Activated T-cell treated with anti-CD3 and anti-CD28 coated beads, Interleukin-2, amount 50 U/mL, for 24 hours (primary cell): ENCODE measurements around the gene MAP4K2.

Source experiments
- DNase-seq: peaks from one replicate; pipeline ENCODE4 v3.0.0-alpha.2; 2020
- H3K27ac Mint-ChIP-seq: 2 replicates; pipeline ENCODE4 v1.8.0; 2020; ENCODE audit warnings: mild to moderate bottlenecking, mixed read lengths
- H3K27me3 Mint-ChIP-seq: 2 replicates; pipeline ENCODE4 v1.8.0; 2020; ENCODE audit warnings: mixed read lengths
- H3K36me3 Mint-ChIP-seq: 2 replicates; pipeline ENCODE4 v1.8.0; 2020; ENCODE audit warnings: low read depth, mixed read lengths
- H3K4me1 Mint-ChIP-seq: 2 replicates; pipeline ENCODE4 v1.8.0; 2020; ENCODE audit warnings: low read depth, mixed read lengths
- H3K4me3 Mint-ChIP-seq: 2 replicates; pipeline ENCODE4 v1.8.0; 2020; ENCODE audit warnings: mild to moderate bottlenecking, moderate library complexity, mixed read lengths
- H3K9me3 Mint-ChIP-seq: 2 replicates; pipeline ENCODE4 v1.8.0; 2020; ENCODE audit warnings: mixed read lengths

The MAP4K2 gene

DNA sequence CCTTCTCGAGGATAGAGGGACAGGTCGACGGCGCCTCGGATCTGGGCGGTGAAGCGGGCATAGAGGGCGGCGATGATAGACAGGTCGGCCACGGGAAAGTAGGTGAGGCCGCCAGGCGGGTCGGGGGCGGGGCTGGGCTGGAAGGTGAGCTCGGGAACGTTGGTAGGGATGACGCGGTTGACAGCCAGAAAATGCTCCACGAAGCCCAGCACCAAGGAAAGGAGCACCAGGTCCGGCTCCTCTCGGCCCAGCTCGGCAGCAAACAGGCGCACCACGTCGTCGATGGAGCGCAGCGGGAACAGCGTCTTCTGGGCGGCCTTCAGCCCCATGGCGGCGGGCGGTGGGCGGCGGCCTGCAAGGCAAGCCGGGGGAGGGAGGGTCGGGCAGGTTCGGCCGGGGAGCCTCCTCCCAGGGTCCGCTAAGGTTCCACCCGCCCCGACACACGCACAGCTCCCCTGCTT is 6.8 kb upstream of the MAP4K2 start:
- Mint-ChIP-seq H3K27me3 (no peaks in the 10 kb centered on the region), H3K27ac (peak overlapping the region; percentile 95), H3K9me3 (no peaks in the 10 kb centered on the region), H3K4me3 (peak overlapping the region; percentile 96), H3K4me1 (peaks cover 35% of the 10 kb centered on the region), H3K36me3 (peaks cover 50% of the 10 kb centered on the region)
- no peak for DNase-seq

DNA sequence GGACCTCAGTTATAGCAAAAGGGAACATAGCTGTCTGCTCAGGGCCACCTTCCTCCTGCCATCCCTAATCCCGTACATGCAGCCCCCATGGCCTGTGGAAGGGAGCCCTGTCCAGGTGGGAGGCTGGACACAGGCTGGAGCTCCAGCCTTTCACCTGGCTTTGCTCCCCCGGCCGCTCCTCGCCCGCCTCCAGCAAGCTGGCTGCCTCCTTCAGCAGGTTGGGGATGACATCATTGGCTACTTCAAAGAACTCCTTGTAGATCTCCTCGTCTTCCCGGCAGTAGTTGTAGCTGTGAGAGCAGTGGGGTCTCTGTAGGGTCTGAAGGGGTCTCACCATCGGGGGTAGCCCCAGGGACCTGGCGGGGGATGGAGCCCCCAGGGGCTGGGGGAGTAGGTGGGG is 2.5 kb upstream of the MAP4K2 start:
- H3K9me3 Mint-ChIP-seq: no peaks in the 10 kb centered on the region
- H3K4me3 Mint-ChIP-seq: no peak overlapping the region
- no peak for DNase-seq
- H3K27me3 Mint-ChIP-seq: no peaks in the 10 kb centered on the region
- no peak overlapping the region for H3K27ac Mint-ChIP-seq
- peaks cover 80% of the 10 kb centered on the region for H3K36me3 Mint-ChIP-seq
- peaks cover 57% of the 10 kb centered on the region for H3K4me1 Mint-ChIP-seq

DNA sequence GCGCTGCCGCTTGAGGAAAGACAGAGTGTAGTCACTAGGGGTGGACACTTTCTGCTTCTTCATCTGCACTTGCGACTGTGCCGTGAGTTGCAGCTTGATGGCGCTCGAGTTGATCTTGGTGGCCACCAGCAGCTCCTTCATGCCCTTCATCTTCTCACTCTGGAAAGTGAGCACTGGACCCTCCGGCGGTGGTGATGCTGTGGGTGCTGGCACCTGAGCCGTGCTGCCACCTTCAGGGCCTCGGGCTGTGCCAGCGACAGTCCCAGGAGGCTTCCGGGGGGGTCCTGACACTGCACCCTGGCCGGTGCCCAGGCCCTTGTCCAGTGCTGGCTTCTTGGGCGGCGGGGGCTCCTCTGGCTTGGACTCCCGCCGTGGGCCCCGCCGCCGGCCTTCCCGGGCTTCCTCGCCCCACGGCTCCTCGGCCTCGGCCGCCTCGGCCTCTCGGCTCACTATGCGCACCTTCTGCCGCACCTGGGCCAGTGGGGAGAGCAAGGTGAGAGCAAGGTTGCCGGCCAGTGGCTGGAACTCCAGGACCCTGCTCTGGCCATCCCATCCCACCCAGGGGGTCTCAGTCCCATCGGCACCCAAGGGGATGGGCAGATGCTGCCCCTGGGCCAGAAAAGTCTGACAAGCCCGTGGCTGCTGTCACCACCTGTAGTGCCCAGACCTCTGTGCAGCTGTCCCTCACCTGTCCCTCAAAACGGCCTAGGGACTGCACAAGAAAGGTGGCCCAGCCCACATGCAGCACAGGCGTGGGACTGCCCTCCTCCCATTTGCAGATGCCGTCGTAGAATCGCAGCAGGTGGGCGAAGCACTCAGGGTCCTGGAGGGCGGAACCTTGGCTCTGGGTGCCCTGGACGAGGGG is 1.6 kb upstream of the MAP4K2 start:
- no peaks in the 10 kb centered on the region for H3K9me3 Mint-ChIP-seq
- H3K4me1 Mint-ChIP-seq: peaks cover 52% of the 10 kb centered on the region
- DNase-seq: no peak
- H3K36me3 Mint-ChIP-seq: peaks cover 80% of the 10 kb centered on the region
- H3K27me3 Mint-ChIP-seq: no peaks in the 10 kb centered on the region
- H3K4me3 Mint-ChIP-seq: peak overlapping the region; percentile 85
- H3K27ac Mint-ChIP-seq: no peak overlapping the region

DNA sequence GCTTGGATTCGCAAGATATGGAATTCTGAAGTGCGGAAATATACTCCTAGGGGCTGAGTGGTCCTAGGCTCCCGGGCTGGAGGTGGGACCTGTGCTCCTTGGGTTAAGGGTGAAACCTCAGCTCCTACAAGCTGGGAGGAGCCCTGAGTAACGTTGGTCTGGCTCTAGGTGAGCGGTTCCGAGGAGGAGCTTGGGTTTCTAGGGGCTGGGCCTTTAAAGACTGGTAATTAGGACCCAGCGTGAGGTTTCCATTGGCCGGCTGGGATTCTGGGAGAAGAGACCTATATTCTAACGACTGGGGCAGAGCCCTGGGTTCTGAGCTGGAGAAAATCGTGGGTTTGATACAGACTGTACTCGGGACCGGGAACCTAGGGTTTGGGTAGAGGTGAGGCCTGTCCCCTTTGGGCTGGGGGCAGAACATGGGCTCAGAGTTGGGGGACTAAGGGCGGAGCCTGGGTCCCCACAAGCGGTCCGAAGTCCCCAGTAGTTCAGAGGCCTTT is 882 bp upstream of the MAP4K2 start:
- Mint-ChIP-seq H3K27me3 (no peaks in the 10 kb centered on the region), H3K4me1 (peaks cover 47% of the 10 kb centered on the region), H3K27ac (peak overlapping the region; percentile 95), H3K9me3 (no peaks in the 10 kb centered on the region), H3K36me3 (peaks cover 80% of the 10 kb centered on the region), H3K4me3 (peak overlapping the region; percentile 85)
- no peak for DNase-seq

DNA sequence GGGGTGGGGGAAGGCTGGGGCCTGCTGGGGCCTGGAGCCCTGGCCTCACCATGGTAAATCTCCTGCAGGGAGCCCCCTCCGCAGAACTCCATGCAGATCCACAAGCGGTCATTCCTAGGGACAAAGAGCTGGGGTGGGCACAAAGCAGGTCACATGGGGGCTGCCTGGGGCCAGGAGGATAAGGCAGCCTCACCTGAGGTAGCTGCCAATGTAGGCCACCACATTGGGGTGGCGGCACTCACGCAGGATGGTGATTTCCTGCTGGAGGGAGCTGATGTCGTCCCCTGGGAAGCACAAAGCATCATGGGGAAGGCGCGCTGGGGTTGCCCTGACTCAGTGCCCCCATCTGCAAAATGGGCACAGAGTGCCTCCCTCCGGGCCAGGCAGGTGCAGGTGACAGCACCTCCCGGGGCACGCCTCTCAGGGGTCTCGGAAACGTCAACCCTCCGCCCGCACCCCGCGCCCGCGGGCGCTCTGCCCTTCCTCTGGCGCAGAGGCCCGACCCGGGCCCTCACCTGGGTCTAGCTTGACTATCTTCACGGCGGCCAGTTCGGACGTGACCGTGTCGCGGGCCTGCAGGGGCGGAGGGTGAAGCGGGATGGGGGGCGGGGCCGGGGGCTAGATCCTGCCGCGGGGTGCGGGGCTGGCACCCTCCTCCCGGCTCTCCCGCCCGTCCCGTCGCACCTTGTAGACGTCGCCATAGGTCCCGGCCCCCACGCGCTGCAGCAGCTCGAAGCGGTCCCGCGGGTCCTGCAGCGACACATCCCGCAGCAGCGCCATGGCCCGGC is 450 bp downstream of the MAP4K2 start:
- H3K9me3 Mint-ChIP-seq: no peaks in the 10 kb centered on the region
- H3K4me3 Mint-ChIP-seq: peak overlapping the region; percentile 83
- no peak for DNase-seq
- peaks cover 80% of the 10 kb centered on the region for H3K36me3 Mint-ChIP-seq
- H3K4me1 Mint-ChIP-seq: peaks cover 41% of the 10 kb centered on the region
- H3K27me3 Mint-ChIP-seq: no peaks in the 10 kb centered on the region
- peak overlapping the region; percentile 86 for H3K27ac Mint-ChIP-seq

DNA sequence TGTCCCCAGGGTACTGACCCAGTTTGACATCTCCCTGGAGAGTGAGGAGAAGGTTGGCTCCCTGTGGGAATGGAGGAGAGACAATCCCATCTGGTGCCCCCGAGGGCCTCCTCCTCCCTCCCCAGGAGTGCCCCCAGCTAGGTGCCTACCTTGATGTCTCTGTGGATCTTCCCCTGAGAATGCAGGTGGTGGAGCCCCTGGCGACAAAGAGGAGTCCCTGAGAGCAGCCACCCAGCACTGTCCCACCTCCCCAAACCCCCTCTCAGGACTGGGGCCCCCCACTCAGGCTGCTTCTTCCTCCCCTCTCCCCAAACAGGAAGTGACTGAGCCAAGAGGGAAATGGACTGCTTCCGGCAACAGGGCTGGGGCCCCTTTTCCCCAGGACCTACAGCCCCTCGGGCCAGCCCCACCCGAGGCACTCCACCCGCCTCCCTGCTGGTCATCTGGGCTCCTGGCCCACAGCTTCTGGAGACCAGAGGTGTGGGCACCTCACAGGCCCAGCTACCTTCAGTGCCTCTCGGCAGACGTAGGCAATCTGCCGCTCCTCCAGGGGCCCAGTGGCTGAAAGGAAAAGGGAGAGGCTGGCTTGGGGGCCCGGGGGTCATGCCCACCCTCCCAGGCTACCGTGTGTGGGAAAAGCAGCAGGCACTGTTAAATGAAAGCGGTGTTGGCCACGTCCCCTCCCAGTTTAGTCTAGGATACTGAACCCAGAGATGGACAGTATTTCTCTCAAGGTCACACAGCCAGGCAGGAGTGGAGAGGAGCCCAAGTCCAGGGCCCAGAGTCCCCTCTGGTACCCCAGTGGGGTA is 1.2 kb downstream of the MAP4K2 start:
- H3K27ac Mint-ChIP-seq: peak overlapping the region; percentile 86
- peaks cover 78% of the 10 kb centered on the region for H3K36me3 Mint-ChIP-seq

DNA sequence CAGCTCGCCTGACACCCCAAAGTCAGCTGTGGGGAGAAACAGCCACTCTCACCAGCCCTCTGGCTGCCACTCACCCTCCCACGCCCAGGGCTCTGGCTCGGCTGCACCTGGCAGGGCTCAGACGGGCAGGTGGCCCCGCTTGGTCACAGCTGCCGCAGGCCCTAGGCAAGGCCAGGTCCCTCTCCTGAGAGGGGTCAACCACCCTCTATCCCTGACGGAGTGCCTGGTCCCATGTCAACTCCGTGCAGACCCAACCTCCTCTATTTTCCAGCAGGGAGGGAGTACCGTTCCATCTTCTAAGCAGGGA is 1.9 kb downstream of the MAP4K2 start:
- DNase-seq: no peak
- peak overlapping the region; percentile 83 for H3K4me3 Mint-ChIP-seq
- H3K36me3 Mint-ChIP-seq: peaks cover 78% of the 10 kb centered on the region
- no peaks in the 10 kb centered on the region for H3K27me3 Mint-ChIP-seq
- peaks cover 32% of the 10 kb centered on the region for H3K4me1 Mint-ChIP-seq
- H3K27ac Mint-ChIP-seq: peak overlapping the region; percentile 86
- H3K9me3 Mint-ChIP-seq: no peaks in the 10 kb centered on the region

More for the DNA sequence above, 1.2 kb downstream of the MAP4K2 start:
- peaks cover 36% of the 10 kb centered on the region for H3K4me1 Mint-ChIP-seq
- H3K4me3 Mint-ChIP-seq: peak overlapping the region; percentile 83
- H3K9me3 Mint-ChIP-seq: no peaks in the 10 kb centered on the region
- no peaks in the 10 kb centered on the region for H3K27me3 Mint-ChIP-seq
- no peak for DNase-seq

DNA sequence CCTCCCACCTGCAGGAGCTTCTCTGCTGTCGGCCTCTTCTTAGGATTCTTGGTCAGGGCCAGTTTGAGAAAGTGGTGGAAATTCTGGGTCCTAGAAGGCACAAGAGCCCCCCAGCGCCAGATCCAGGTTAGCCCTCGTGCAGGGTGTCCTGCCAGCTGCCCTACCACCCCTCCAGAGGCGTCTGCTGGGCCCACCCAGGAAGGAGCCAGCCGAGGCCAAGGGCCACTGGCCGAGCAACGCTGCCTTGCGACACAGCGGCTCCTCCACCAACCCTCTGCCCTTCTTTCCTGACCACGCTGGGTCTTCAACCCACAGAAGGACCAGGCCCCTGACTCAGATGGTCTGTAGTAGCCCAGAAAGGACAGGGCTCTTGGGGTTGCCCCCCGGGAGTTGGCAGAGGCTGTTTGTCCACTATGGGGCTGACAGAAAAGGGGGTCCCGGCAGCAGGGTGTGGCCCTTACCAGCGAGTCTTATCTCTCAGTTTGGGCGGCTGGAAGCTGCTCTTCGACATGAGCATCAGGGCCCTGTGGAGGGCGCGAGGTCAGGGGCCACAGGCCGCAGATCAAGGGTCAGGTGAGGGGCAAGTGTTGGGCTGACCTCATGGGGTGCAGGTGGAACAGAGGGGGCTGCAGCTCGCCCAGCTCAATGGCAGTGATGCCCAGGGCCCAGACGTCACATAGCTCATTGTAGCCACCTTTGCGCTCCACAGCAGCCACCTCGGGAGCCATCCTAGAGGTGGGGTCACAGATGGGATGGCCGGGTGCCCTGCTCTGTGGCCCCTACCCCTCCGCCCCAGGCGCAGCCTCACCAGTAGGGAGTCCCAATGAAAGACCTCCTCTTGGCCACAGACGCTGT is 2.5 kb downstream of the MAP4K2 start:
- H3K4me3 Mint-ChIP-seq: peak overlapping the region; percentile 83
- no peaks in the 10 kb centered on the region for H3K9me3 Mint-ChIP-seq
- H3K27ac Mint-ChIP-seq: peak overlapping the region; percentile 86
- H3K4me1 Mint-ChIP-seq: peaks cover 36% of the 10 kb centered on the region
- H3K27me3 Mint-ChIP-seq: no peaks in the 10 kb centered on the region
- peaks cover 78% of the 10 kb centered on the region for H3K36me3 Mint-ChIP-seq
- no peak for DNase-seq

DNA sequence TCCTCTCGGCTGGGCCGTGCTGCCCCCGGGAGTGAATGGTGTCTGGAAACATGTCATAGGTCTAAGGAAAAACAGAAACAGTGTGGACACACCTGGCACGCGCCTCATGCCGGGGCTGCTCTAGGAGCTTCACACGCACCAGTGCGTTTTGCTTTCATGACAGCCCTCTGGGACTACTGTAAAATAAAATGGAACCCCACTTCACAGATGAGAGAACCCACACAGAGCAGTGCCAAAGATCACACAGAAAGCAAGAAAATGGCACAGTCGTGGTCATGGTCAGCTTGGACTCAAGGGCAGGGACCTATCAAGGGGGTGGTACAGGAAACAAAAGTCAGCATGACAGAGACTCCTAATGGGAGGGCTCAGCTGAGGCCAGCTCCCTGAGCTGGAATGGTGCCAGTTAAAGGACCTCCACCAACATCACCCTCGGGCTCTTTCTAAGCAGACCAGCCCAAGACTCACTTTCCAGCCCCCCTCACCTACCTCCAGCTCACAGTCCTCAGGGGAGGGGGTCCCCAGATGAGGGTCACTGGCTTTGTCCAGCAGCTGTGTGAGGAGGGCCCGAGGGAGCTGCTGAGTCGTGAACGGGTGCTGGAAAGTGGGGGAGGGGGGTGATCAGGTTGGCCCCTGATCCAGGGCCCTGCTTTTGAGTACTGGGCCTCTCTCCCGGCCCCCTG is 3.3 kb downstream of the MAP4K2 start:
- Mint-ChIP-seq H3K27ac (no peak overlapping the region), H3K4me1 (peaks cover 38% of the 10 kb centered on the region), H3K9me3 (no peaks in the 10 kb centered on the region), H3K36me3 (peaks cover 75% of the 10 kb centered on the region), H3K27me3 (no peaks in the 10 kb centered on the region), H3K4me3 (no peak overlapping the region)
- DNase-seq: no peak

DNA sequence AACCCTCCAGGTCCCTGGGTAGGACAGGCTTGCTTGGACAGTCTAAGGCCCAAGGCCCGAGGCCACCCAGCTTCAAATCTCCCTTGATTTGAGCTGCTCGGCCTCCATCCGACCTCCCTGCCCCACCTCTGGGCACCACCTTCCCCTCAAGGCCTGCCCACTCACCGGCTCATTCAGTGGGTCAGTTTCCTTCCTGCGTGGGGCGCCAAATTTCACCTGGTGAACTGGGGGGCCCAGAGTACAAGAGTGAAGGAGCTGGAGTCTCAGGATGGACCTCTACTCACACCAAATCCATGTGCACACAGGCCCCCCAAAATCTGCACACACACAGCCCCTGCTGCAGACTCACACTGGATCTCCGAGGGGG is 3.8 kb downstream of the MAP4K2 start:
- Mint-ChIP-seq H3K9me3 (no peaks in the 10 kb centered on the region), H3K27me3 (no peaks in the 10 kb centered on the region), H3K27ac (no peak overlapping the region), H3K4me1 (peaks cover 41% of the 10 kb centered on the region), H3K36me3 (peaks cover 76% of the 10 kb centered on the region), H3K4me3 (no peak overlapping the region)
- DNase-seq: no peak

DNA sequence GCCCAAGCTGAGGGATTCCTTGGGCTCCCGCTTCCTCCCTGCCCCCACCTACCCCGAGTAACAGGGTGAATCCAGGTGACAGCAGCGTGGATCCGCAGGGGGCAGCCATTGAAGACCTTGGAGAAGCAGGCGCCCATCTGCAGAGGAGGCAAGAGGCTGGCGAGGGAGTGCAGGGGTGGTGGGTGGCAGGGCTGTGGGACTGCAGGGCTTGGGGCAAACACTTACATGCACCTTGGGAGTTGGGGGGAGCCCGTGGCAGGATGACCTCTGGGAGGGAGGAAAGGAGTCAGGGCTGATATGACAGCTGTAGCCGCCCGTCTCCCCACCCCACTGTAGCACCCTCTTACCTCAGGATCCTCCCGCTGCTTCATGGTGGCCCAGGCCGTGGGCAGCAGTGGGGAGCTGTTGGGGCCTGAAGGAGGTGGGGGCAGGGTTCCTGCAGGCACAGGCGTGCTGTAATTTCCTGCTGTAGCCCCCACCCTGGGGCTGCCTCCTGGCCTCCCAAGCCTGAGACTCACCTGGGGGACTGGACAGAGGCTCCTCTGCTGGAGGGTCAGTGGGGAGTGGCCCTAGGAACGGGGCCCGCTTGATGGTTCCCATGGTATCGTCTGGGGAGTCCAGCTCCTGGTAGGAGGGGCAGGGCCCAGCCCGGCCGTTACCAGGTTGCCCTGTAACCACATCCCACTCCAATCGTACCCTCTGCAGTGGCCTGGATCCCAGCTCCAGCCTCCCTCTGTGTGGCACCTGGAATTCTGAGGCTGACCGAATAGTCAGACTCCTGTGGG is 6.1 kb downstream of the MAP4K2 start:
- Mint-ChIP-seq H3K27ac (no peak overlapping the region), H3K9me3 (no peaks in the 10 kb centered on the region), H3K4me3 (no peak overlapping the region), H3K36me3 (peaks cover 77% of the 10 kb centered on the region), H3K27me3 (no peaks in the 10 kb centered on the region), H3K4me1 (peaks cover 36% of the 10 kb centered on the region)
- no peak for DNase-seq

DNA sequence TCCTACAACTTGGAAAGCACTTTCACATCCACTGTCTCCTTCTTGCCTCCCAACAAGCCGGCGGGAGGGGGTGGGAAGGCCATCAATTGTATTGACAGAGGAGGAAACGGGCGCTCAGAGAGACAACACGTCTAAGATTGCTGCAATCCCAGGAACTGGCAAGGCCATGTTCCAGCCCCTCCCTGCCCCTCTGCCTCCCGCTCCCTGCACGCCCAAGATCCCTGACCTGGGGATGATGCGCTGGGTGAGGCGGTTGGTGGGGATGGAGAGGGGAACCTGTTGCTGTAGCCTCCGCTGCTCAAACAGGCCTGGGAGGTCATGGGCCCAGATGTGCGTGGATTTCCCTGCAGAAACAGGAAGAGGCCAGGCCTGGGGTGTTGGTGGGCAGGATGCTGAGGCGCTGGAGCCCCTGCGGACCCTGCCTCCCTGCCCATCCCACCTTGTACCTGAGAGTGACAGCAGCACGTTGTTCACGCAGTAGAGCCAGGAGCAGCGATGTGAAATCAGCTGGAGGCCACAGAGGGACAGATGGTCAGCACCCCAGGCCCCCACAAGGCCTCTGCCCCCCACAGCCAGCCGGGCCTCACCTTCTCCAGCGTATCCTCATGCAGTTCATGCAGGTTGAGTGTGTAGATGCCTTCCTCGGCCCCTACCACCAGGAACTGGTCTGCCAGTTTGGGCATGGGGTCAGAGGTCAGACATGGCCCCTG is 6.8 kb downstream of the MAP4K2 start:
- Mint-ChIP-seq H3K36me3 (peaks cover 76% of the 10 kb centered on the region), H3K4me3 (no peak overlapping the region), H3K9me3 (no peaks in the 10 kb centered on the region), H3K4me1 (peaks cover 29% of the 10 kb centered on the region), H3K27me3 (no peaks in the 10 kb centered on the region), H3K27ac (peak overlapping the region; percentile 58)
- no peak for DNase-seq
